ENCODE measurements around the gene HNRNPF.

Gene HNRNPF

GRCh38 chr10:43444897-43445466, 36.0 kb upstream of the HNRNPF start:
- Histone ChIP-seq H3K27ac (ENCODE audit: low read length) (no peak overlapping the region), H4K20me1 (ENCODE audit: insufficient read depth, low read length) (no peaks in the 10 kb centered on the region), H3K27me3 (ENCODE audit: insufficient read depth, low read length, poor library complexity) (no peaks in the 10 kb centered on the region), H3K4me2 (ENCODE audit: insufficient read depth, low read length) (no peak overlapping the region), H3K9me3 (ENCODE audit: insufficient read depth, low read length, severe bottlenecking) (peaks cover 7% of the 10 kb centered on the region), H3K36me3 (ENCODE audit: insufficient read depth, low read length) (no peaks in the 10 kb centered on the region), H3K4me3 (ENCODE audit: low read depth in 1 of 2, low read length in 2 of 2) (no peak overlapping the region), H3K79me2 (ENCODE audit: insufficient read depth, low read length) (peaks cover 10% of the 10 kb centered on the region; the same call in 1 of the 2 replicates), H3K9ac (ENCODE audit: low read depth, low read length) (no peak overlapping the region), H2AFZ (ENCODE audit: low read depth, low read length) (no peak overlapping the region), H3K4me1 (ENCODE audit: insufficient read depth, low read length) (no peaks in the 10 kb centered on the region)
- no peak for ATAC-seq (ENCODE audit: insufficient read depth, low read depth)
- DNase-seq = no peak
- no peak for TF ChIP-seq EZH2 (IDR thresholded peaks at IDR 0.05; ENCODE audit: borderline replicate concordance, low read depth, low read length, severe bottlenecking)
- no peak for TF ChIP-seq CTCF (IDR thresholded peaks at IDR 0.05; ENCODE audit: borderline replicate concordance, extremely low read depth, low read length, poor library complexity, severe bottlenecking)

DNA sequence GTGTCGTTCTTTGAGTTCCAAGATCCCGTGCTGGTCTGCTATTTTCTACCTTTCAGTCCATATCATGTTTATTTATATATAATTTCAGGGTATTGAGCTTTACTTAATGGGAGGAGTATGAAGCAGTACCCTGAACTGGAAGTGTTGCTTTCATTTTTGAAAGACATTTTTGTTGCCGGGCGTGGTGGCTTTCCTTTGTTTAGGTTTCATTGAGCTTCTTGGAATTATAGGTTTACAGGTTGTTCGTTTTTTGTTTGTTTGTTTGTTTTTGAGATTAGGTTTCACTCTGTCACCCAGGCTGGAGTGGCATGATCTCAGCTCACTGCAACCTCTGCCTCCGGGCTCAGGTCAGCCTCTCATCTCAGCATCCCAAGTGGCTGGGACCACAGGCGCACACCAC, 35.3 kb upstream of the HNRNPF start:
- Histone ChIP-seq H3K4me3 (ENCODE audit: low read depth in 1 of 2, low read length in 2 of 2) (no peak overlapping the region), H3K79me2 (ENCODE audit: insufficient read depth, low read length) (peaks cover 12% of the 10 kb centered on the region; the same call in 1 of the 2 replicates), H3K27me3 (ENCODE audit: insufficient read depth, low read length, poor library complexity) (no peaks in the 10 kb centered on the region), H3K9ac (ENCODE audit: low read depth, low read length) (no peak overlapping the region), H3K4me1 (ENCODE audit: insufficient read depth, low read length) (no peaks in the 10 kb centered on the region), H3K9me3 (ENCODE audit: insufficient read depth, low read length, severe bottlenecking) (peaks cover 7% of the 10 kb centered on the region), H3K27ac (ENCODE audit: low read length) (no peak overlapping the region), H2AFZ (ENCODE audit: low read depth, low read length) (no peak overlapping the region), H3K4me2 (ENCODE audit: insufficient read depth, low read length) (no peak overlapping the region), H3K36me3 (ENCODE audit: insufficient read depth, low read length) (no peaks in the 10 kb centered on the region), H4K20me1 (ENCODE audit: insufficient read depth, low read length) (no peaks in the 10 kb centered on the region)
- DNase-seq (no peak), ATAC-seq (ENCODE audit: insufficient read depth, low read depth) (no peak)
- TF ChIP-seq EZH2 (IDR thresholded peaks at IDR 0.05; ENCODE audit: borderline replicate concordance, low read depth, low read length, severe bottlenecking) (no peak), CTCF (IDR thresholded peaks at IDR 0.05; ENCODE audit: borderline replicate concordance, extremely low read depth, low read length, poor library complexity, severe bottlenecking) (no peak)

GRCh38 chr10:43440463-43441134, 31.6 kb upstream of the HNRNPF start:
- Histone ChIP-seq H3K4me2 (ENCODE audit: insufficient read depth, low read length) (no peak overlapping the region), H3K27me3 (ENCODE audit: insufficient read depth, low read length, poor library complexity) (no peaks in the 10 kb centered on the region), H3K4me3 (ENCODE audit: low read depth in 1 of 2, low read length in 2 of 2) (no peak overlapping the region), H3K27ac (ENCODE audit: low read length) (no peak overlapping the region), H2AFZ (ENCODE audit: low read depth, low read length) (no peak overlapping the region), H3K36me3 (ENCODE audit: insufficient read depth, low read length) (no peaks in the 10 kb centered on the region; the same call in 1 of the 2 replicates), H4K20me1 (ENCODE audit: insufficient read depth, low read length) (no peaks in the 10 kb centered on the region), H3K9ac (ENCODE audit: low read depth, low read length) (no peak overlapping the region), H3K9me3 (ENCODE audit: insufficient read depth, low read length, severe bottlenecking) (peaks cover 5% of the 10 kb centered on the region), H3K79me2 (ENCODE audit: insufficient read depth, low read length) (peaks cover 35% of the 10 kb centered on the region), H3K4me1 (ENCODE audit: insufficient read depth, low read length) (peaks cover 10% of the 10 kb centered on the region)
- no peak for TF ChIP-seq EZH2 (IDR thresholded peaks at IDR 0.05; ENCODE audit: borderline replicate concordance, low read depth, low read length, severe bottlenecking)
- no peak for TF ChIP-seq CTCF (IDR thresholded peaks at IDR 0.05; ENCODE audit: borderline replicate concordance, extremely low read depth, low read length, poor library complexity, severe bottlenecking)
- DNase-seq (no peak), ATAC-seq (ENCODE audit: insufficient read depth, low read depth) (no peak)
